Esophagus muscularis mucosa (tissue), 4 donors: ENCODE measurements around the gene DCLK2. TPM values are rescaled to one million over a fixed set of nuclear protein-coding genes. Genes with fewer than 3 reads are reported as not detected.

Source experiments
- DNase-seq: peaks from one replicate; pipeline ENCODE4 v3.0.0-alpha.2; 2017; ENCODE audit errors: extremely low spot score
- H3K27ac ChIP-seq, 4 donors: fragments of 200-600 bp; sonication (generic); replicated peaks in 1 of 4; 1 replicate in 3 of 4; 2 replicates in 1 of 4; pipeline ENCODE4 v1.5.1; 2016 to 2019; ENCODE audit warnings: mild to moderate bottlenecking in 1 of 4
- H3K27me3 ChIP-seq, 4 donors: fragments of 200-600 bp; sonication (generic); one replicate each; pipeline versions ENCODE4 v1.5.1 to v1.6.0; 2016 to 2019
- H3K36me3 ChIP-seq, 4 donors: fragments of 200-600 bp; sonication (generic); one replicate each; pipeline ENCODE4 v1.5.1; 2016 to 2019
- H3K4me1 ChIP-seq, 4 donors: fragments of 200-600 bp; sonication (generic); one replicate each; pipeline ENCODE4 v1.5.1; 2016 to 2019
- H3K4me3 ChIP-seq, 4 donors: fragments of 200-600 bp; sonication (generic); 1 replicate in 2 of 4; 2 replicates in 2 of 4; pipeline ENCODE4 v1.5.1; 2016 to 2019; ENCODE audit warnings: mild to moderate bottlenecking in 4 of 4, moderate library complexity in 1 of 4
- H3K9me3 ChIP-seq, 4 donors: fragments of 200-600 bp; sonication (generic); 1 replicate in 3 of 4; 2 replicates in 1 of 4; pipeline ENCODE4 v1.5.1; 2016 to 2019
- EP300 ChIP-seq: sonication (generic); formaldehyde crosslinking; IDR thresholded peaks from one replicate; pipeline ENCODE4 v1.6.1; 2017; ENCODE audit warnings: antibody characterized with exemption
- POLR2A ChIP-seq: fragments of 450-650 bp; IDR thresholded peaks from one replicate; pipeline ENCODE4 v1.6.1; 2017; ENCODE audit warnings: antibody characterized with exemption, moderate library complexity, mild to moderate bottlenecking, low read depth
- POLR2AphosphoS5 ChIP-seq, 2 donors: sonication (generic); formaldehyde crosslinking; IDR thresholded peaks; one replicate each; pipeline ENCODE4 v1.6.1; 2017; ENCODE audit warnings: antibody characterized with exemption in 2 of 2
- WGBS: methylation state at CpG from one replicate; pipeline ENCODE4 v1.1.5; 2018; 5-methylcytosine and 5-hydroxymethylcytosine counted together
- intact Hi-C: fragments of 100-400 bp; cut with DNase I; formaldehyde crosslinking; loops from one replicate; pipeline ENCODE4 v1.15.1; 2023
- total RNA-seq, 4 donors: library from RNA; depleted of rRNA; stranded (reverse); fragments of >200 nt; gene quantifications; one replicate each; pipeline versions ENCODE4 v1.1.0 to v1.2.1, GENCODE V29; 2016
- TF ChIP-seq, protein P1 (sequence below), 3 experiments: fragments of 200-600 bp in 2 of 3; fragments of 450-650 bp in 1 of 3; sonication (generic) in 2 of 3; IDR thresholded peaks; one replicate each; pipeline ENCODE4 v1.5.1; 2017 to 2019; ENCODE audit warnings: antibody characterized with exemption in 3 of 3, mild to moderate bottlenecking in 2 of 3, moderate library complexity in 1 of 3

Gene DCLK2
- total RNA-seq, 4 donors from 2014 or later = 15.4 to 29.3 (median 19.3) TPM

DNA sequence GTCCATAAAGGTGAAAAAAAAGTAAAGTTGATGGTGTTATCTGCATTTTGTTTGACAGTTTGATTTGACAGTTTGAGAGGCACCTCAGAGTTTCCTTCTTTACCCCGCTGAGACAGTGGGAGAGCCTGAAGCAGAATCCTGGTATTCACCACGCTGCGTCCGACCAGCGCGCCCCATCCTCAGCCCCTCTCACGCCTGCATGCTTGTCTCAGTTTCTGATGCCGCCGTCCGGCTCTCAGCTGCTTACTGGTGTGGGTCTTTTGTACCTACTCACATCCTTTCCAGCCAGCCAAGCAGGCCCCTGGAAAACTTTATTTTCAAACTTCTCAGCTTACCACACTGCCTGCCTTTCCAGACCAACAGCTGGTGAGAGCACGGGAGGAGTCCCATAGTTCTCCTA, 175.2 kb downstream of the DCLK2 start:
- DNase-seq = peak; percentile 78
- Histone ChIP-seq H3K36me3 (peaks cover 4 to 59% (median 46%) of the 10 kb centered on the region in 4 donors), H3K9me3 (no peaks in the 10 kb centered on the region), H3K4me3 (no peak overlapping the region), H3K27me3 (no peaks in the 10 kb centered on the region), H3K4me1 (peaks cover 0 to 27% (median 16%) of the 10 kb centered on the region in 4 donors), H3K27ac (no peak overlapping the region)
- WGBS = 97% methylated on average over 11 of the region's 11 CpGs
- TF ChIP-seq EP300 = no peak
- TF ChIP-seq, protein P1, sequence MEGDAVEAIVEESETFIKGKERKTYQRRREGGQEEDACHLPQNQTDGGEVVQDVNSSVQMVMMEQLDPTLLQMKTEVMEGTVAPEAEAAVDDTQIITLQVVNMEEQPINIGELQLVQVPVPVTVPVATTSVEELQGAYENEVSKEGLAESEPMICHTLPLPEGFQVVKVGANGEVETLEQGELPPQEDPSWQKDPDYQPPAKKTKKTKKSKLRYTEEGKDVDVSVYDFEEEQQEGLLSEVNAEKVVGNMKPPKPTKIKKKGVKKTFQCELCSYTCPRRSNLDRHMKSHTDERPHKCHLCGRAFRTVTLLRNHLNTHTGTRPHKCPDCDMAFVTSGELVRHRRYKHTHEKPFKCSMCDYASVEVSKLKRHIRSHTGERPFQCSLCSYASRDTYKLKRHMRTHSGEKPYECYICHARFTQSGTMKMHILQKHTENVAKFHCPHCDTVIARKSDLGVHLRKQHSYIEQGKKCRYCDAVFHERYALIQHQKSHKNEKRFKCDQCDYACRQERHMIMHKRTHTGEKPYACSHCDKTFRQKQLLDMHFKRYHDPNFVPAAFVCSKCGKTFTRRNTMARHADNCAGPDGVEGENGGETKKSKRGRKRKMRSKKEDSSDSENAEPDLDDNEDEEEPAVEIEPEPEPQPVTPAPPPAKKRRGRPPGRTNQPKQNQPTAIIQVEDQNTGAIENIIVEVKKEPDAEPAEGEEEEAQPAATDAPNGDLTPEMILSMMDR (IDR thresholded peaks at IDR 0.05) = no peak
- TF ChIP-seq POLR2A = no peak
- no peak for TF ChIP-seq POLR2AphosphoS5 (IDR thresholded peaks at IDR 0.05)
- intact Hi-C loops = no loop called here

DNA sequence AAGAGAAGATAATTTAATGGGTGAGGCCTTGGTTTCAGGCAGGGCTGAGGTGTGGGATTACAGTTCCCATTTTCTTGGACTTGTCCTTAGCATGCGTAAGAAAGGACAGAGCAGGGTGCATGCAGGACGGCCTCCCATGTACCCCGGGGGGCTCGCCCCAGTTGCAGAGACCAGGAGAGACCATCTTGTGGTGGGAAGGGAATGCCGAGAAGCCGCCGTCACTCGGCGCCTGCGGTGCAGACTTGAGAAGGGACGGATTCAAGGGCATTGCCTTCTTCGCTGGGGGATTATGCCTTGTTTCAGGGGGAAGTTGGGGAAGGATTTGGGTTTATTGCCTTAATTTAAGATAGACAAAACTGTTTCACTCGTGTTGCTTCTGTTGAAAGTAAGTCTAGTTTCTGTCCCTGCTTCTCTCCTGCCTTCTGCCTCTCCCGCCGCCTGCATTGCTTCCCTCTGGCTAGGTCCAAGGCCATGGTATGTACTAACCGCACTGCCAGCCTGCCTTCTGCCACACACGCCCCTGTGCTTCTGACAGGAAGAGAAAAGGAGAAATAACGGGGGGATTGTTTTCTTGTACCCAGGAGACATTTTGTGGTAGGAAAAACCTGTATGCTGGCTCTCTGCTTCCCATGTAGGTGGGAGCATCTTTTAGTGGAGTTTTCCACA, 175.9 kb downstream of the DCLK2 start:
- intact Hi-C loops = no loop called here
- H3K27me3 ChIP-seq = no peaks in the 10 kb centered on the region
- no peaks in the 10 kb centered on the region for H3K9me3 ChIP-seq
- H3K36me3 ChIP-seq = peaks cover 4 to 54% (median 43%) of the 10 kb centered on the region in 4 donors
- H3K27ac ChIP-seq = no peak overlapping the region
- DNase-seq = peak; percentile 90
- H3K4me3 ChIP-seq = no peak overlapping the region
- WGBS = 92% methylated on average over 18 of the region's 18 CpGs
- H3K4me1 ChIP-seq = peaks cover 0 to 27% (median 16%) of the 10 kb centered on the region in 4 donors
- TF ChIP-seq EP300 (no peak), POLR2AphosphoS5 (IDR thresholded peaks at IDR 0.05) (no peak), POLR2A (no peak)
- TF ChIP-seq, protein P1 (IDR thresholded peaks at IDR 0.05) = no peak

DNA sequence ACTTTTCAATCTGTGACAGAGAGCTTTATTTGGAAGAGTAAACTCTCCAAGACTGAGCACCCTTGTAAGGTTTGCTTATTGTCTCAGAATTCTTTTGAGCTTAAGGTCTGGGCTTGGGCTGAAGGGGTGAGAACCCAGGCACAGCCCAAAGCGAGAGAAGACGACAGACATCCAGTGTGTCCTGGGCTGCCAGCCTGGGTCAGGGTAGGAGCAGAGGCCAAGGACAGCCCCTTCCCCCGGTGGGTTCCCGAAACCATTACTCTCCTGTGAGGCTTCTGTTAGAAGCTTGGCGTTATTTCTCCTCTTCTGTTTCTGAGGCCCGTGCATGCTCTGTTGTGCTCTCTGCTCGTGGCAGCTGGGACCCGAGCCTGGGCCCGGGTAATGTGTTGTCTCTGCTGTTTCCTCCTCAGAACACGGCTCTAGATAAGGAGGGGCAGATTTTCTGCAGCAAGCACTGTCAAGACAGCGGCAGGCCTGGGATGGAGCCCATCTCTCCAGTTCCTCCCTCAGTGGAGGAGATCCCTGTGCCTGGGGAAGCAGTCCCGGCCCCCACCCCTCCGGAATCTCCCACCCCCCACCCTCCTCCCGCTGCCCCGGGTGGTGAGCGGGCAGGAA, 177.5 kb downstream of the DCLK2 start:
- TF ChIP-seq EP300 = no peak
- TF ChIP-seq POLR2AphosphoS5 (IDR thresholded peaks at IDR 0.05) = no peak
- TF ChIP-seq POLR2A = no peak
- TF ChIP-seq, protein P1 (IDR thresholded peaks at IDR 0.05) = no peak
- 71% methylated on average over 12 of the region's 16 CpGs for WGBS
- peak; percentile 60 for DNase-seq
- H3K4me3 ChIP-seq = no peak overlapping the region
- H3K9me3 ChIP-seq = no peaks in the 10 kb centered on the region
- H3K4me1 ChIP-seq = peaks cover 0 to 27% (median 16%) of the 10 kb centered on the region in 4 donors
- peaks cover 10 to 50% (median 33%) of the 10 kb centered on the region in 4 donors for H3K36me3 ChIP-seq
- H3K27ac ChIP-seq = peak overlapping the region; percentile 40 to 55 (median 42)
- H3K27me3 ChIP-seq = no peaks in the 10 kb centered on the region
- intact Hi-C loops = no loop called here

DNA sequence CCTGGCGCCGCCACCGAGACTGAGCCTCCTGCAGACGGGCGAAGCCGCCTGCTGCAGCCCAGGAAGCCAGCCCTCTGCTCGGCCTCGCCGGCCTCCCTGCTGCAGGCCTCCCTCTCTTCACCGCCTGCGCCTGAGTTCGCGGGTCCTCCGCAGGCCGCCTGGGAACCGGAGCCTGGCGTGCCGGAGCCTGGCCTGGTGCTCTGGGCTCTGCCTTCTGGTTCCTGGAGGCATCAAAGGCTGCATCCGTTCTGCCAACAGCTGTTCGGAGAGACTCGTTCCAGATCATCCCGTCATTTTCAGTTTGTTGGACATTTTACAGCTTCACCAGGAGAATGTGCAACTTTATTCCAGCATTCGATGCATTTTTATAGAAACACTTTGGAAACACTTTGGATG, 178.0 kb downstream of the DCLK2 start:
- no peaks in the 10 kb centered on the region for H3K9me3 ChIP-seq
- H3K4me3 ChIP-seq = peak overlapping the region in 1 of 4 donors; percentile 4
- H3K4me1 ChIP-seq = peaks cover 0 to 27% (median 16%) of the 10 kb centered on the region in 4 donors
- H3K36me3 ChIP-seq = peaks cover 10 to 52% (median 33%) of the 10 kb centered on the region in 4 donors
- no peaks in the 10 kb centered on the region for H3K27me3 ChIP-seq
- intact Hi-C loops = no loop called here
- peak overlapping the region in 3 of 4 donors; percentile 41 to 55 (median 44) for H3K27ac ChIP-seq
- no peak for TF ChIP-seq POLR2AphosphoS5 (IDR thresholded peaks at IDR 0.05)
- TF ChIP-seq EP300 = no peak
- TF ChIP-seq POLR2A = no peak
- TF ChIP-seq, protein P1 (IDR thresholded peaks at IDR 0.05) = no peak
- peak; percentile 74 for DNase-seq
- 92% methylated on average over 18 of the region's 23 CpGs for WGBS
